ENCODE measurements around the gene ABLIM1. TPM values are rescaled to one million over a fixed set of nuclear protein-coding genes. Genes with fewer than 3 reads are reported as not detected.

The ABLIM1 gene
- total and polyA plus RNA-seq, 2 of the 13 experiments (the other 11 are each of a cell fraction or from before 2014, with no cell fraction given): 59.4 to 92.7 TPM

DNA sequence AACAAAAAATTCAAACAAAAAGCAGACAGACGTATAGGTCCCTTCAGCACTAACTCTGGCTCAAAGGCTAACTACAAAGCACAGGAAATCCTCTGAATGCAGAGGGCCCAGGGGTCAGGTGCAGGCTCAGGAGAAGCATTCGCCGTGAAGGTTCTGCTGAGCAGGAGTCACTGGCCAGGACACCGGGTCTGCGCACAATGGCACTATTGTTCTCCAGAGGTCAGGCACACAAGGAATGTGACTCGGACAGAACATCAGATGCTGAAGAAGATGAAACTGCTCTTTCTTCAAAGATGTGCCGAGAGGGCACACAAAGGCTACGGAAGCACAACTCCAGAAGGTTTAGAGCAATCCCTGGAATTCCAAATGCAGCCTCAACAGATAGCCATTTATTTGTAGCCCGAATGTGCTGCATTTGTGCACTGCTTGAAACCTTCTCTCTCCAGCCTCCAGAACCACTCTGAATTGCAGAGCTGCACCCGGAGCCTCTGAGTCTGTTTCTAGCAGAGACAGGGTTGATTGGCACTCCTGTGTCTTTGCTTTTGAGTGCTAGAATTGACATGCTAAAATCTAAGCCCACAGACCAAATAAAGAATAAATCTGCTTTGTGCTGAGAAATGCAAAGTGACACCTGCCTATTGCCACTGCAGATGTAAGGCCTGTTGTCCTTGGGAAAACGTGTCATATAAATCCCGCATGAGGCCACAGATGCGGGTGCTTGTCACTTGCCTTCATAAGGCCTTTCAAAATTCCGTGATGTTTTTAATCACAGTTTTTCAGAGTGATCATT is 168.4 kb downstream of the ABLIM1 start (continued):
- TF ChIP-seq SETDB1 (CRISPR knock-in tag; IDR thresholded peaks at IDR 0.05; ENCODE audit: borderline replicate concordance): no peak
- TF ChIP-seq NR2F1 (CRISPR knock-in tag; IDR thresholded peaks at IDR 0.05): peak; percentile 86 to 94
- TF ChIP-seq, protein P1, sequence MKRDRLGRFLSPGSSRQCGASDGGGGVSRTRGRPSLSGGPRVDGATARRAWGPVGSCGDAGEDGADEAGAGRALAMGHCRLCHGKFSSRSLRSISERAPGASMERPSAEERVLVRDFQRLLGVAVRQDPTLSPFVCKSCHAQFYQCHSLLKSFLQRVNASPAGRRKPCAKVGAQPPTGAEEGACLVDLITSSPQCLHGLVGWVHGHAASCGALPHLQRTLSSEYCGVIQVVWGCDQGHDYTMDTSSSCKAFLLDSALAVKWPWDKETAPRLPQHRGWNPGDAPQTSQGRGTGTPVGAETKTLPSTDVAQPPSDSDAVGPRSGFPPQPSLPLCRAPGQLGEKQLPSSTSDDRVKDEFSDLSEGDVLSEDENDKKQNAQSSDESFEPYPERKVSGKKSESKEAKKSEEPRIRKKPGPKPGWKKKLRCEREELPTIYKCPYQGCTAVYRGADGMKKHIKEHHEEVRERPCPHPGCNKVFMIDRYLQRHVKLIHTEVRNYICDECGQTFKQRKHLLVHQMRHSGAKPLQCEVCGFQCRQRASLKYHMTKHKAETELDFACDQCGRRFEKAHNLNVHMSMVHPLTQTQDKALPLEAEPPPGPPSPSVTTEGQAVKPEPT (CRISPR knock-in tag; IDR thresholded peaks at IDR 0.05; ENCODE audit: low read depth): no peak
- peak; percentile 96 for TF ChIP-seq PHF21A (CRISPR knock-in tag; IDR thresholded peaks at IDR 0.05)
- no peak for TF ChIP-seq SNAPC5 (CRISPR knock-in tag; IDR thresholded peaks at IDR 0.05; ENCODE audit: borderline replicate concordance)
- no peak for TF ChIP-seq HOXA7 (CRISPR knock-in tag; IDR thresholded peaks at IDR 0.05)
- TF ChIP-seq, protein P2, sequence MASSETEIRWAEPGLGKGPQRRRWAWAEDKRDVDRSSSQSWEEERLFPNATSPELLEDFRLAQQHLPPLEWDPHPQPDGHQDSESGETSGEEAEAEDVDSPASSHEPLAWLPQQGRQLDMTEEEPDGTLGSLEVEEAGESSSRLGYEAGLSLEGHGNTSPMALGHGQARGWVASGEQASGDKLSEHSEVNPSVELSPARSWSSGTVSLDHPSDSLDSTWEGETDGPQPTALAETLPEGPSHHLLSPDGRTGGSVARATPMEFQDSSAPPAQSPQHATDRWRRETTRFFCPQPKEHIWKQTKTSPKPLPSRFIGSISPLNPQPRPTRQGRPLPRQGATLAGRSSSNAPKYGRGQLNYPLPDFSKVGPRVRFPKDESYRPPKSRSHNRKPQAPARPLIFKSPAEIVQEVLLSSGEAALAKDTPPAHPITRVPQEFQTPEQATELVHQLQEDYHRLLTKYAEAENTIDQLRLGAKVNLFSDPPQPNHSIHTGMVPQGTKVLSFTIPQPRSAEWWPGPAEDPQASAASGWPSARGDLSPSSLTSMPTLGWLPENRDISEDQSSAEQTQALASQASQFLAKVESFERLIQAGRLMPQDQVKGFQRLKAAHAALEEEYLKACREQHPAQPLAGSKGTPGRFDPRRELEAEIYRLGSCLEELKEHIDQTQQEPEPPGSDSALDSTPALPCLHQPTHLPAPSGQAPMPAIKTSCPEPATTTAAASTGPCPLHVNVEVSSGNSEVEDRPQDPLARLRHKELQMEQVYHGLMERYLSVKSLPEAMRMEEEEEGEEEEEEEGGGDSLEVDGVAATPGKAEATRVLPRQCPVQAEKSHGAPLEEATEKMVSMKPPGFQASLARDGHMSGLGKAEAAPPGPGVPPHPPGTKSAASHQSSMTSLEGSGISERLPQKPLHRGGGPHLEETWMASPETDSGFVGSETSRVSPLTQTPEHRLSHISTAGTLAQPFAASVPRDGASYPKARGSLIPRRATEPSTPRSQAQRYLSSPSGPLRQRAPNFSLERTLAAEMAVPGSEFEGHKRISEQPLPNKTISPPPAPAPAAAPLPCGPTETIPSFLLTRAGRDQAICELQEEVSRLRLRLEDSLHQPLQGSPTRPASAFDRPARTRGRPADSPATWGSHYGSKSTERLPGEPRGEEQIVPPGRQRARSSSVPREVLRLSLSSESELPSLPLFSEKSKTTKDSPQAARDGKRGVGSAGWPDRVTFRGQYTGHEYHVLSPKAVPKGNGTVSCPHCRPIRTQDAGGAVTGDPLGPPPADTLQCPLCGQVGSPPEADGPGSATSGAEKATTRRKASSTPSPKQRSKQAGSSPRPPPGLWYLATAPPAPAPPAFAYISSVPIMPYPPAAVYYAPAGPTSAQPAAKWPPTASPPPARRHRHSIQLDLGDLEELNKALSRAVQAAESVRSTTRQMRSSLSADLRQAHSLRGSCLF (CRISPR knock-in tag; IDR thresholded peaks at IDR 0.05; ENCODE audit: borderline replicate concordance): no peak
- TF ChIP-seq ZSCAN31 (CRISPR knock-in tag; IDR thresholded peaks at IDR 0.05; ENCODE audit: low read depth): no peak; the same call in 1 of the 2 replicates
- TF ChIP-seq, protein P3, sequence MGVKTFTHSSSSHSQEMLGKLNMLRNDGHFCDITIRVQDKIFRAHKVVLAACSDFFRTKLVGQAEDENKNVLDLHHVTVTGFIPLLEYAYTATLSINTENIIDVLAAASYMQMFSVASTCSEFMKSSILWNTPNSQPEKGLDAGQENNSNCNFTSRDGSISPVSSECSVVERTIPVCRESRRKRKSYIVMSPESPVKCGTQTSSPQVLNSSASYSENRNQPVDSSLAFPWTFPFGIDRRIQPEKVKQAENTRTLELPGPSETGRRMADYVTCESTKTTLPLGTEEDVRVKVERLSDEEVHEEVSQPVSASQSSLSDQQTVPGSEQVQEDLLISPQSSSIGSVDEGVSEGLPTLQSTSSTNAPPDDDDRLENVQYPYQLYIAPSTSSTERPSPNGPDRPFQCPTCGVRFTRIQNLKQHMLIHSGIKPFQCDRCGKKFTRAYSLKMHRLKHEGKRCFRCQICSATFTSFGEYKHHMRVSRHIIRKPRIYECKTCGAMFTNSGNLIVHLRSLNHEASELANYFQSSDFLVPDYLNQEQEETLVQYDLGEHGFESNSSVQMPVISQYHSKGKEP (CRISPR knock-in tag; IDR thresholded peaks at IDR 0.05): no peak
- TF ChIP-seq BORCS8-MEF2B (CRISPR knock-in tag; IDR thresholded peaks at IDR 0.05): no peak
- no peak for TF ChIP-seq SMAD1 (CRISPR knock-in tag; IDR thresholded peaks at IDR 0.05; ENCODE audit: borderline replicate concordance, low read depth)
- peak; percentile 81 for TF ChIP-seq FOXA3 (CRISPR knock-in tag; IDR thresholded peaks at IDR 0.05)
- TF ChIP-seq POLR2G (IDR thresholded peaks at IDR 0.05; ENCODE audit: low read depth, low read length): peak; percentile 33; the same call in 1 of the 2 replicates
- TF ChIP-seq, protein P4, sequence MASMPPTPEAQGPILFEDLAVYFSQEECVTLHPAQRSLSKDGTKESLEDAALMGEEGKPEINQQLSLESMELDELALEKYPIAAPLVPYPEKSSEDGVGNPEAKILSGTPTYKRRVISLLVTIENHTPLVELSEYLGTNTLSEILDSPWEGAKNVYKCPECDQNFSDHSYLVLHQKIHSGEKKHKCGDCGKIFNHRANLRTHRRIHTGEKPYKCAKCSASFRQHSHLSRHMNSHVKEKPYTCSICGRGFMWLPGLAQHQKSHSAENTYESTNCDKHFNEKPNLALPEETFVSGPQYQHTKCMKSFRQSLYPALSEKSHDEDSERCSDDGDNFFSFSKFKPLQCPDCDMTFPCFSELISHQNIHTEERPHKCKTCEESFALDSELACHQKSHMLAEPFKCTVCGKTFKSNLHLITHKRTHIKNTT (CRISPR knock-in tag; IDR thresholded peaks at IDR 0.05): no peak
- TF ChIP-seq AGO2 (optimal IDR thresholded peaks at IDR 0.05; ENCODE audit: low read depth, low read length): no peak

Data from HepG2 (cell line).